H54 (cell line): ENCODE results near the gene SIK2.

Experiments
- DNase-seq: peaks from one replicate; pipeline ENCODE4 v3.0.0; 2011; ENCODE audit warnings: low spot score, mixed read lengths; ENCODE audit not compliant: insufficient read length
- FAIRE-seq: peaks from 3 replicates; lab custom pipeline; 2011; peaks lifted over from hg19 to GRCh38; lab: Jason Lieb, UNC
- POLR2A ChIP-seq: IDR thresholded peaks from 2 replicates; pipeline ENCODE4 v1.6.1; 2011; ENCODE audit warnings: low read depth, mild to moderate bottlenecking, low read length

The SIK2 gene

GRCh38 chr11:111620518-111620917 is 18.3 kb downstream of the SIK2 start:
- no peak for TF ChIP-seq POLR2A
- DNase-seq: no peak
- FAIRE-seq: no peak

- FAIRE-seq: no peak
- TF ChIP-seq POLR2A: no peak
- DNase-seq: no peak
Measured at GRCh38 chr11:111623527-111624030, 21.3 kb downstream of the SIK2 start.

- FAIRE-seq (no peak), DNase-seq (no peak)
- no peak for TF ChIP-seq POLR2A
Measured at GRCh38 chr11:111624608-111625007, 22.4 kb downstream of the SIK2 start.

DNA sequence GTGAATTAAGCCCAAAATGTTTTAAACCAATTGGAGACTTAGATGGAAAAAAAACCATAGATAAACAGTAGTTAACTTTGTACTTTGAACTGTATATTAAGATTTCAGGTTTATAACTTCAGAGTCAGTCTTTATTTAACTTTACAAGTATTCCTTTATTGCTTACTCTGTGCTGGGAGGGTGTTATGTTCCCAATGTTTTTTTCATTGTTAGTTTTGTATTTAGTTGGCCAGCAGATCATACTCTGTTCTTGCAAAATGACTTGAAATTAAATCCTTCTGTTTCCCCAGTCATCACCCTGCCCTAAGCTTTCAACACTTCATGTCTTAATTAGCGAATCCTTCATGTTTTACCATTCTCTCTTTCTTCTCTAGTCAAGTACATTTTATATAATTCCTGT is 25.3 kb downstream of the SIK2 start:
- TF ChIP-seq POLR2A: no peak
- DNase-seq (no peak), FAIRE-seq (no peak)

DNA sequence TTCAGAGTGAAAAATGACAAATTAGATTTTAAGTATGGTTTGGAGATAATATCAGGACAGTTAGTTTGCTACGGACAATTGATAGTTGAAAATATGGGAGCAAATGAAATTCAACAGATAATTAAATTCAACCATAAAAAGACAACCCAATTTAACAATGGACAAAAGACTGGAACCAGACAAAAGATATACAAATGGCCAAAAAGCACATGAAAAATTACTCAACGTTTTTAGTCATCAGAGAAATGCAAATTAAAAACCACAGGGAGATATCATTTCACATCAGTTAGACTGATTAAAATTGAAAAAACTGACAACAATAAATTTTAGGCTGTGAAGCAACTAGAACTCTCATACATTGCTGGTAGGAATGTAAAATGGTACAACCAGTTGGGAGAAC is 27.2 kb downstream of the SIK2 start:
- TF ChIP-seq POLR2A: no peak
- DNase-seq: no peak
- FAIRE-seq: no peak

DNA sequence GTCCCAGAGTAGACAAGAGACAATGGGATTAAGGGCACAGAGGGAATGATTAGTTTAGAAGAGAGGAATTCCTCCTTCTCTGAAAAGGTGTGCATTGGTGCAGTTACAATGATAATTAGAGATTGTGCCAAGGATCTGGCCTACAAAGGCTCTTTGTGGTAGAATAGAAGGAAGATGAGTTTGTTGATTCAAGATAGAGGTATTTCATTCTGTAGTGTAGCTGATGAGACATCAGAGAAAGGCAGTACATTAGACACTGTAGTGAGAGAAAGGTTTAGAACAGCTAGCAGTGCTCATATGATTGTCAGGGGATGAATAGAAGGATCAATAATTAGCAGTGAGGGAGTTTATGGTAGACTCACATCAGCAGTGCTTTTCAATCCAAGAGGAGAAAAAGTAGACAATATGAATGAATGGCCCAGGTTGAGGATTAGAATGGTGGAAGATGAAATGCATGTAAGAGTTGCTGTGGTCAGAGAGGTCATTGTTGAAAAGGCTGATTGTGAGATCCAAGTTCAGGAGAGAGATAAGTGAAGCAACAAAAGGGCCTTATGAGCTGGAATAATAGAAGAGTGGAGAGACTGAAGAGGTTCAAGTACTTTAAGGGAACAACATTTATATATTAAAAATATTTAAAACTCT is 28.9 kb downstream of the SIK2 start:
- TF ChIP-seq POLR2A: no peak
- FAIRE-seq (no peak), DNase-seq (no peak)

- TF ChIP-seq POLR2A: no peak
- DNase-seq (no peak), FAIRE-seq (peak; percentile 86)
Measured at GRCh38 chr11:111631666-111632039, 29.4 kb downstream of the SIK2 start.

GRCh38 chr11:111632516-111633220 is 30.4 kb downstream of the SIK2 start:
- FAIRE-seq (peak; percentile 30), DNase-seq (no peak)
- no peak for TF ChIP-seq POLR2A

GRCh38 chr11:111633248-111633647 is 31.0 kb downstream of the SIK2 start:
- FAIRE-seq (no peak), DNase-seq (no peak)
- no peak for TF ChIP-seq POLR2A

DNA sequence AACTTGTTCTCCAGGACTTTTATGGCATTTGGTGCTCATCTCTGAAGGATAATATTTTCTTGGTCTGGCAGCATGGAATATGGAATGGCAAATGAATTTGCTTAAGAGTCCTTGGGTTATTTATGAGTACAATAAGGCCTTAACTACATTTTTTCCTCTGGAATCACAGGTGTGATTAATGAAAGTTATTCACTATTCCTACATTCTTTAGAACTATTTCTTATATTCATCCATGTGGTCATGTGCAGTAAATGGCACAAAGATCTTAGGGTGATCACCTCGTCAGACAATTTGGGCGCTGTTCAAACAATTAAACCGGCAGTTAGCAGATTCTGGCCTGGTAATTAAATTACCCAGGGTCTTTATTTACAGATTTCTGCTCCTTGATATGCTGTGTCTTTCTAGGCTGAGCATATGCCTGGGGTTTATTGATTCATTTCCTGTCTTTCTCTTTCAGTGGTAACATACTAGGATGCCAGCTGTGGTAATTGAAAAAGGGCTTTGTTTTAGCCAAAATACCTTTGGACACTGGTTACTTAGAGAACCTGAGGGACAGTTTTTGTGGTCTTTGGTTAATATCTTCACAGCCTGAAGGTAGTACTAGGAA is 31.6 kb downstream of the SIK2 start:
- peak; percentile 83 for FAIRE-seq
- DNase-seq: no peak
- no peak for TF ChIP-seq POLR2A

DNA sequence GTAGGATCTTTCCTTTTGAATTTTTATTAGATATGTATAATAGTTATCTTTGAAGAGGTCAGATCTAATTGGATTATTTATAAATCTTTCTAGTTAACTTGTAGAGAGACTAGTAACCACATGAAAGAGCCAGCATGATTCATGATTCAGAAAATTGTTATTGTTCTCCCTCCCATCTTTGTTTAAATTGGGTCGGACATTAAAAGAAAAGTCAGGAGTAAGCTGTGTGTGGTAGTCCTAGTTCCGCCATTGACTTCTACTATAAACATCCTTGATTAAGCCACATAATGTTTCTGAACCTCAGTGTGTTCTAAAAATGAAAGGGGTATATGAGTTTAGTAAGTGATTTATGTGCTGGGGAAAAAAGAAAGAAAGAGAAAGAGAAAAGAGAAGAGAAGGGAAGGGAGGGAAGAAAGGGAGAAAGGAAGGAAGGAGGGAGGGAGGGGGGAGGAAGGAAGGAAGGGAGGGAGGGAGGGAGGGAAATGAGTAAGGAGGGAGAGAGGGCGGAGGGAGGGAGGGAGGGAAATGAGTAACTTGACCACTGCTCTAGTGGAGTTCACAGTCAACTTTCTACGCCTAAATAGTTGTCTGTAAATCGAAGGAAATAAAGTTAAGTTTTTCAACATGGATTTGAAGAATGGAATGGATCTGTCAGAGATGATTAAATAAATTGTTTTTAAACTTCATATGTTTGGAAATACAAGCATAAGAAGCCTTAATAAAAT is 32.9 kb downstream of the SIK2 start:
- TF ChIP-seq POLR2A: no peak
- no peak for FAIRE-seq
- no peak for DNase-seq

DNA sequence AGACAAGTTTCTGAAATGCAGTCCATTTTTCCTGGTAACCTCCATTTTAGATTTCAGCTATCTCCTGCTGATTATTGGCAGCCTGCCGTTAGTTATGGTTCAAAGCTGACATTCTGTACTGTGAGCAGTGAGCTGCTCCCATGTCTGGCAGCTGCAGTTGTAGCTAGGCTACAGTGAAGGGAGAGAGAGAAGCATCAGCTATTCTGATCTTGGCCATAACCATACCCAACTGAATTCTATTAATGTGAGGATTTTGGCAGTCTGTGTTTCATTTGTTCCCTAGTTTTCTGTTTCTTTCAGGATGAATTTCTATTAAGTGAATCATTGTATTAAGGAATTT is 33.4 kb downstream of the SIK2 start:
- no peak for TF ChIP-seq POLR2A
- peak; percentile 65 for FAIRE-seq
- DNase-seq: no peak

DNA sequence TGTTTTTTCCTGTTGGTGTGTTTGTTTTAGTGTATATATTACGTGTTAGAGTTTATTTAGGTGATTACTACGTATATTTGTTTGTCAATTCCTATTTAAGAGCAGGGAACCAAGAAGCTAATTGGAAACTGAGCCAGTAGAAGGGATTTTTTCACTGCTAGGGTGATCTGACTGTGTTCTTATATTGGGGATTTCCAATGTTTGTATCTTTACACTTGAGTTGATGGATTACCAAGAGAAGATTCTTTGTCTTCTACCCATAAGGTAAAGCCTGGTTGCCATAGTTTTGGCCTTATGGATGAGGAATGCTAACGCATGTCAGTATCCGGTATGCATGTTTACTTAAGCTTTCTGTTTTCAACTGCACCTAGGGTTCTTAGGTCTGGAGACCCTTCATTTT is 35.6 kb downstream of the SIK2 start:
- no peak for DNase-seq
- TF ChIP-seq POLR2A: no peak
- no peak for FAIRE-seq
